HG02885 (cell line): Measurements from ENCODE around the gene ARGFX.
"Not testable (repeated sequence)": the region's sequence is repeated elsewhere in the genome, so short reads cannot be mapped to it uniquely, and the experiment has no call there.

ENCODE experiments used
- ATAC-seq: cut with Tn5 transposase; IDR thresholded peaks from one replicate; pipeline ENCODE4 v1.9.1; 2021; ENCODE audit warnings: mild to moderate bottlenecking; ENCODE audit not compliant: unreplicated experiment, poor library complexity

Gene ARGFX

GRCh38 chr3:121567649-121568048 is at the start of gene ARGFX:
Gene ARGFX (plus strand): TSS chr3:121567949. CDS start chr3:121570714, 2,765 bp downstream.
- ATAC-seq, result no peak

DNA sequence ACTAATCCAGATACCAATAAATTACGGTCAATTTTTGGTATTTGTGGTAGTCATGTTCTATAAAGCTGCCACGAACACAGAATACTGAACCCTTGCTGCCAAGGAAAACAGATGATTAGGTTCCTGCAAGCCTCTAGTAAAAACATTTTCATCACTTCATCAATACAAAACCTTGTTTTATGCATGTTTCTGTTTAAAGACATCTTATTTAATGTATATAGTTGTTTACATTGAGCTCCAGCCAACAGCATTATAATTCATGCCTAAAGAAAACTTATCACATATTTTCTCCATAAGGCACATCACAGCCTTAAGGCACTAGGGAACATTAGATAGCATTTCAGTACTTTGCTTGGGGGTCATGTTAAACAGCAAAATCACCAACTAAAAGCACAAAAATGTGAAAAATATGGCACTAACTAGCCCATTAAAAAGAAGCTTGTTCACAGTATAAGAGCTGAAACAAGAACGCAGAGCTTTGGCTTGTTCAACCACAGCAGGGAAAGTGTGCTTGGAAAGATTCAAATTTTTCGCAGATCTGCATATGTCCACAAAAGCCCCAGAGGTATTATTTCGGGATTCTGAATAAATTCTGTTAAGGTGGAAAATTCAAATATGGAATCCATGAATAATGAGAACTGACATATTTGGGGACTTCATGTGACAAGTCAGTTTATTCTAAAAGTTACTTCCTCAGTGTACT is 49.6 kb upstream of the ARGFX start:
- no peak for ATAC-seq

GRCh38 chr3:121520510-121520909 is 47.2 kb upstream of the ARGFX start:
- no peak for ATAC-seq

DNA sequence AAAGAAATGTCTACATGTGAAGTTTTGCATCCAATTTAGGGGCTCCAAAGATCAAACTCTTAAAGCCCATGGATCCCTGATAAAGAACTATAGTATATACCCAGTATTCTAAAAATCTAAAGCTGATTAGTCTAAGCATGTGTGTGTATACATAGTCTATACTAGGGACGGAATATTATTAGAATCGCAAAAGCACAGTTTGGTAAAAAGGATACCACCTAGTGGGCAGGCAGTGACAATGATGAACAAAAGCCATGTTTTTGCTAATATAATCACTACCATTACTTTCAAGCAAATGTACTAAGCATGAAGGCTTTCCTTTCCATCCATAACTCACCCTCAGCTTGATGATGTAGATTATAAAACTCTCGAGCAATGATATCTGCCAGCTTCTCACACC is 38.4 kb upstream of the ARGFX start:
- ATAC-seq, result no peak

GRCh38 chr3:121531269-121531668 is 36.5 kb upstream of the ARGFX start:
- ATAC-seq, result no peak

- no peak for ATAC-seq
Observed at GRCh38 chr3:121542924-121543323, 24.8 kb upstream of the ARGFX start.

GRCh38 chr3:121545049-121545573 is 22.6 kb upstream of the ARGFX start:
- peak; percentile 19 for ATAC-seq

- peak; percentile 88 for ATAC-seq
Observed at GRCh38 chr3:121545574-121546455, 21.9 kb upstream of the ARGFX start, which contains the start of gene POLQ. Gene POLQ (minus strand): TSS chr3:121545988. CDS start chr3:121545877, 111 bp downstream.

- no peak for ATAC-seq
Observed at GRCh38 chr3:121552379-121552778, 15.4 kb upstream of the ARGFX start.

DNA sequence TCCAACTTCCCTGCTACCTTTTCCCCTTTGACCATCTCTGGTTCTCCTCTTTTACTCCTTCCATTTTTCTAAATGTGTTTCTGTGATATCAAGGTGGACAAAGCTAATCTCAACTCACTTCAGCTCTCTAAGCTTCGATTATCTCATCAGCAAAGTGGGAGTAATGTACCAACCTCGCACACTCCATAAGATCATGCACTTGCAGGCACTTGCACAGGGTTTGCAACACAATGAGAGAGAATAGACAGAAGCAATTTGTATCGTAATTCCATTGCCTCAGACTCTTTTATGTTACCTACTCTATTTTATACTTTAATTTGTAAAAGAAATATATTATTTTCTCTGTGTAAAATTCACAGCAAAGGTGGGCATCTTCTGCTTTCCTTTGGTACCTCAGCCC is 15.0 kb upstream of the ARGFX start:
- no peak for ATAC-seq

- no peak for ATAC-seq
Observed at GRCh38 chr3:121557426-121557934, 10.3 kb upstream of the ARGFX start.

DNA sequence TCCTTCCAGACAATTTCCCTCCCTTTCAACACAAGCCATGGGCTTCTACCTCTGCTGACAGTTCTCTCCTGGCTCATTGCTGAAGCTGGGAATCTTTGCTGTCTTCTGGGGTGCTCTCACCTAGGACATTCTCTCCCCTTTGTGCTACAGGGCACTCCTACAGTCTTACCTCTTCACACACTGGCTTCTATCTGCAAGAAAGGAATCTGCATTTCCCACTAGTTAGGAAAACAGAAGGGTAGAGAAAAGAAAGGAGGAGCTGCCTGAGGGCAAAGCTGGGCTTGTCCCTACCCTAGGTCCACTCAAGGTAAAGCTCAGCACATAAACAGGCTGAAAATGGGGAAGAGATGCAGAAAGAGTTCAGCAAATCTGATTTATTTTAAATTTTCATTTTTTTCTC is 5.6 kb upstream of the ARGFX start:
- no peak for ATAC-seq

DNA sequence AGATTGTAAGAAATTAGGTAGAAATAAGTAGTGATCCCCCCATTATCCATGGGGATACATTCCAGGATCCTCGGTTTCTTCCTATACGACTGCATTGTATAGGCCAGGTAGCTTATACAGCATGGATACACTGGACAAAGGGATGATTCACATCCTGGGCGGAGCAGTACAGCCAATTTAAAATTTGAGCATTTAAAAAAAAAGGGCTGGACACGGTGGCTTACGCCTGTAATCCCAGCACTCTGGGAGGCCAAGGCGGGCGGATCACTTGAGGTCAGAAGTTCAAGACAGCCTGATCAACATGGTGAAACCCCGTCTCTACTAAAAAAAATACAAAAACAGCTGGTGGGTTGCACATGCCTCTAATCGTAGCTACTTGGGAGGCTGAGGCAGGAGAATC is 976 bp upstream of the ARGFX start:
- ATAC-seq, result no peak

DNA sequence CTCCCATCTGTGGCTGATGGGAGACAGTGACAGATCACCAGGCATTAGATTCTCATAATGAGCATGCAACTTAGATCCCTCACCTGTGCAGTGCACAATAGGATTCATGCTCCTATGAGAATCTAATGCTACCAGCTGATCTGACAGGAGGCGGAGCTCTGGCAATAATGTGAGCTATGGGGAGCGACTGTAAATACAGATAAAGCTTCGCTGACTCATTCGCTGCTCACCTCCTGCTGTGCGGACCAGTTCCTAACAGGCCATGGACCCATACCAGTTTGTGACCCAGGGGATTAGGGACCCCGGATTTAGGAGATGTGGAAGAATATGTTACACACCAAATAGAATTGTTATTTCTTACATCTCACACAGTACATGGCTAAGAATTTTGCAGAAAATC is 6.7 kb downstream of the ARGFX start:
- ATAC-seq, result no peak

DNA sequence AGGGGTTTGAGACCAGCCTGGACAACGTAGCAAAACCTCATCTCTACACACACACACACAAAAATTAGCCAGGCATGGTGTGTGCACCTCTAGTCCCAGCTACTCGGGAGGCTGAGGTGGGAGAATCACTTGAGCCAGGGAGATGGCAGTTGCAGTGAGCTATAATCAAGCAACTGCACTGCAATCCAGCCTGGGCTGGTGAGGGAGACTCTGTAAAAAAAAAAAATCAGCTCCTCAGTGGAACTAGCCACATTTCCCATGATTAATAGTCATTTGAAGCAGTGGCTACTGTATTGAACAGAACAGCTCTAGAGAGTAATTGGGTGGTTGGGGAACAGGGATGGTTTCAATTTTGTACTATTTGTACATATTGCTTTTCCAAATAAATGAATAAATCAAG is 13.9 kb downstream of the ARGFX start:
- no peak for ATAC-seq

- no peak for ATAC-seq
Observed at GRCh38 chr3:121584418-121584817, 16.7 kb downstream of the ARGFX start.

DNA sequence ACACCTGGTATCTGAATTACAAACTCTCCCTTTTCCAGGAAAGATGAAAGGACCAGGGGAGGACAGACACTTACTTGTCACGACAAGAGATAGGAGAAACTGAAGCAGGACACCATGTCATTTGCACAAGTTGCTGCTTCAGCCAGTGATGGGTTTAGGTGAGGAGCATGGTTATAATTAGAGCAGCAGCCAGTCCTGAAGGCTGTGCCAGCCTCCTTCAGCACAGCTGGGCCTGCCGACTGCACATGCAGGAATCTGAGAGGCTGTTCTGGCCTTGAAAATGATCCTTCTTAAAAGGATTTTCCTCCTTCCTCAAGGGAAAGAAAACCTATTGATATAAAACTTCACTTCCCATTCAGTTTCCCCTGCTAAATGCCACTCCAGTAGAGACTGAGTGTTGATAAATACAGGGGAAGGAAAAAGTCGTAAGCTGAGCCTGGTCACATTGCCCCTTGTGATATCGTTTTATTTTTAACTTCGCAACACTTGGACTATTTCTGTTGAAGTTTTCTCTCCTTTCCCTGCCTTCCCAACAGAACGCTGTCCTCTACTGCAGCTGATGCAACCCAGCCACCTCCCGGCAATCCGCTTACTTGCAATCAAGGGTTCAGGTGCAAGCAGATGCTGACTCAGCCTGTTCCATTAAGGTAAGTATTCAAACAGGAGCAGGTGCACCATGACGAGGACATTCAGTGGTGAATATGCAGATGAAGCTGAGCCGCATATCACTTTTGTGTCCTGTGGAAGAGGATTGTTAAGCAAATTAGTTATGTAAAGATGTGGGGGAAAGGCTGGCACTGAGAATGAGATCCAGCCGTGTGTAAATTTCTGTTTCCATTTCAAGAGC is 25.3 kb downstream of the ARGFX start, which contains the start of gene FBXO40:
TSS of gene FBXO40 (plus strand) at position 524 of the 847 bp plus-strand sequence. CDS start 27,197 bp downstream, outside the sequence.
- peak; percentile 59 for ATAC-seq

DNA sequence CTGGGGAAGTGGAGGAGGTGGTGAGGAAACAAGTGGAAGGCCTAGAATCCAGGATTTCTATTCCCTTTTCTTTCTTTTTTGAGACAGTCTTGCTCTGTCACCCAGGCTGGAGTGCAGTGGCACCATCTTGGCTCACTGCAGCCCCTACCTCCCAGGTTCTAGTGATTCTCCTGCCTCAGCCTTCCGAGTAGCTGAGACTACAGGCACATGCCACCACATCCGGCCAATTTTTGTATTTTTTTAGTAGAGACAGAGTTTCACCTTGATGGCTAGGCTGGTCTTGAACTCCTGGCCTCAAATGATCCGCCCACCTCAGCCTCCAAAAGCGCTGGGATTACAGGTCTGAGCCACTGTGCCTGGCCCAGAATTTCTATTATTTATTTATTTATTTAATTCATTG is 26.1 kb downstream of the ARGFX start:
- ATAC-seq, result not testable (repeated sequence)

DNA sequence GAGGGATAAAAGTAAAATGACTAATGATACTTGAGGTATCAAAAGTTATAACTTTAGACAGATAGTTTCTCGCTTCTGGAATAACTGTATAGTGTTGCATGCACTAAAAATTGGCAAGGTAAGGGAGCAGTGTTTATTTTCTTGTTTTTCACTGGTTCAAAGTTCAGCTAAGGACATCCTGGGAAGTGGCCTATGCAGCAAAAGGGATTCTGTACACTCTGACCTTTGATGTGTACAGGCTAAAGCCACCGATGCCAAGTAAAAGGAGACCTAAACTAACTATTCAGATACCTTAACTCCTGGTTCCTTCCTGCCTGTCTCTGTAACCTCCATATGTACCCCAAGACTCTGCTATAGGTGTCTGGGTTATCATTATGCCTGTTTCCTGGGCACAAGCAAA is 27.1 kb downstream of the ARGFX start:
- ATAC-seq, result no peak
